ENCODE data around the gene ZNF217. TPM values are rescaled to one million over a fixed set of nuclear protein-coding genes. Genes with fewer than 3 reads are reported as not detected.
"Not testable (repeated sequence)": the region's sequence is repeated elsewhere in the genome, so short reads cannot be mapped to it uniquely, and the experiment has no call there.

ZNF217 gene
- total and polyA plus RNA-seq, 10 of the 15 experiments (the other 5 are each of a cell fraction or from before 2014, with no cell fraction given) = 8.5 to 76.6 (median 40.6) TPM

- Histone ChIP-seq H2AFZ (ENCODE audit: control insufficient read depth, low read depth, low read length) (no peak overlapping the region), H3K79me2 (ENCODE audit: control insufficient read depth, insufficient read depth, low read length) (peaks cover 2% of the 10 kb centered on the region), H4K20me1 (ENCODE audit: control insufficient read depth, insufficient read depth) (no peaks in the 10 kb centered on the region), H3K9me3 (replicated peaks; ENCODE audit: control insufficient read depth, insufficient read depth, low read length) (no peaks in the 10 kb centered on the region), H3K4me2 (ENCODE audit: control insufficient read depth, insufficient read depth) (no peak overlapping the region), H3K4me1 (ENCODE audit: control insufficient read depth, insufficient read depth, low read length) (peaks cover 46% of the 10 kb centered on the region), H3K36me3 (ENCODE audit: control insufficient read depth in 2 of 2, insufficient read depth in 2 of 2, low read length in 1 of 2) (no peaks in the 10 kb centered on the region), H3K9ac (ENCODE audit: control insufficient read depth, insufficient read depth, low read length) (no peak overlapping the region), H3K4me3 (no peak overlapping the region), H3K27me3 (replicated peaks in 1 of 2; ENCODE audit: control insufficient read depth in 2 of 2, insufficient read depth in 2 of 2, low read length in 1 of 2) (no peaks in the 10 kb centered on the region), H3K27ac (ENCODE audit: control insufficient read depth, insufficient read depth) (peak overlapping the region; percentile 24; the same call in 1 of the 2 replicates)
- no peak for ATAC-seq
- ChIA-PET CTCF (no interaction called here), RAD21 (ENCODE audit: unreplicated experiment) (interaction anchor here (1.0 to 6.2 kb wide), 5 partner anchors 14 to 90 kb away, joined by 3 to 79 read pairs (median 8); no protein-coding TSS in a partner anchor), SMC1A (ENCODE audit: uncharacterized antibody, unreplicated experiment) (interaction anchor here (0.6 to 1.9 kb wide), 8 partner anchors 9 to 83 kb away, joined by 3 to 6 read pairs (median 3); no protein-coding TSS in a partner anchor), POLR2A (interaction anchor here (1.2 to 8.2 kb wide), 4 partner anchors 10 to 26 kb away, joined by 3 to 84 read pairs (median 6); no protein-coding TSS in a partner anchor)
- intact Hi-C loops (cut with micrococcal nuclease; ENCODE audit: unreplicated experiment) (no loop called here), in situ Hi-C loops (cut with MboI) (no loop called here)
- TF ChIP-seq SIX5 (IDR thresholded peaks at IDR 0.05; ENCODE audit: low read depth, low read length, severe bottlenecking) (no peak), JUNB (IDR thresholded peaks at IDR 0.05) (peak; percentile 10; the same call in 1 of the 2 replicates), ETV6 (conservative IDR thresholded peaks at IDR 0.05 in 1 of 2, IDR thresholded peaks at IDR 0.05 in 1 of 2; ENCODE audit: borderline replicate concordance in 1 of 2, low read depth in 1 of 2) (peak in 1 of 2 experiments; percentile 77; a peak in 1 of 4 replicates), NFXL1 (IDR thresholded peaks at IDR 0.05; ENCODE audit: borderline replicate concordance) (peak; percentile 84)
- BruUV-seq (replicated peaks) = no TSS peak
- DNase-seq (ENCODE audit: low read depth, low spot score) = no peak
- 85% methylated on average over 9 of the region's 9 CpGs for WGBS (ENCODE audit: insufficient coverage, insufficient replicate concordance, low lambda C conversion rate, missing lambda C conversion rate)
- no peak for FAIRE-seq
Measured at GRCh38 chr20:53625311-53626129, 31.9 kb upstream of the ZNF217 start.

GRCh38 chr20:53624927-53625250, 31.2 kb upstream of the ZNF217 start:
- peaks cover 43% of the 10 kb centered on the region for H3K4me1 ChIP-seq (ENCODE audit: control insufficient read depth, insufficient read depth, low read length)
- H3K9me3 ChIP-seq (replicated peaks; ENCODE audit: control insufficient read depth, insufficient read depth, low read length); in situ Hi-C loops (cut with MboI); ATAC-seq; DNase-seq (ENCODE audit: low read depth, low spot score); FAIRE-seq; H3K36me3 ChIP-seq (ENCODE audit: control insufficient read depth in 2 of 2, insufficient read depth in 2 of 2, low read length in 1 of 2); H3K79me2 ChIP-seq (ENCODE audit: control insufficient read depth, insufficient read depth, low read length); H4K20me1 ChIP-seq (ENCODE audit: control insufficient read depth, insufficient read depth); H3K4me3 ChIP-seq; H3K27me3 ChIP-seq (replicated peaks in 1 of 2; ENCODE audit: control insufficient read depth in 2 of 2, insufficient read depth in 2 of 2, low read length in 1 of 2); H3K27ac ChIP-seq (ENCODE audit: control insufficient read depth, insufficient read depth); H3K4me2 ChIP-seq (ENCODE audit: control insufficient read depth, insufficient read depth); BruUV-seq (replicated peaks); H2AFZ ChIP-seq (ENCODE audit: control insufficient read depth, low read depth, low read length); H3K9ac ChIP-seq (ENCODE audit: control insufficient read depth, insufficient read depth, low read length); CTCF ChIA-PET: not testable (repeated sequence)
- 83% methylated on average over 7 of the region's 7 CpGs for WGBS (ENCODE audit: insufficient coverage, insufficient replicate concordance, low lambda C conversion rate, missing lambda C conversion rate)
- ChIA-PET SMC1A (ENCODE audit: uncharacterized antibody, unreplicated experiment) (interaction anchor here (0.8 to 5.9 kb wide), 8 partner anchors 10 to 290 kb away, joined by 3 to 94 read pairs (median 5); no protein-coding TSS in a partner anchor), RAD21 (ENCODE audit: unreplicated experiment) (interaction anchor here (0.7 to 6.2 kb wide), 6 partner anchors 13 to 313 kb away, joined by 4 to 79 read pairs (median 6); no protein-coding TSS in a partner anchor), POLR2A (interaction anchor here (0.6 to 8.2 kb wide), 7 partner anchors 10 to 490 kb away, joined by 3 to 84 read pairs (median 9); no protein-coding TSS in a partner anchor)
- intact Hi-C loops (cut with micrococcal nuclease; ENCODE audit: unreplicated experiment) = loop anchor here (5.0 kb wide), 1 partner anchor 38 kb away; no protein-coding TSS in a partner anchor

Measured in GM12878 (cell line).